GM21423 (cell line): ENCODE data around the gene FILIP1L.

Source experiments
- ATAC-seq: cut with Tn5 transposase; IDR thresholded peaks from one replicate; pipeline ENCODE4 v1.9.1; 2021; ENCODE audit warnings: mild to moderate bottlenecking, moderate library complexity; ENCODE audit not compliant: unreplicated experiment

FILIP1L gene

GRCh38 chr3:100125161-100125938, 11.0 kb upstream of the FILIP1L start:
- ATAC-seq, result no peak

GRCh38 chr3:100124201-100124761, 10.0 kb upstream of the FILIP1L start:
- ATAC-seq, result no peak

GRCh38 chr3:100123112-100123511, 8.8 kb upstream of the FILIP1L start:
- ATAC-seq, result no peak

GRCh38 chr3:100122321-100122720, 8.0 kb upstream of the FILIP1L start:
- ATAC-seq, result no peak

- no peak for ATAC-seq
Measured at GRCh38 chr3:100120693-100121092, 6.4 kb upstream of the FILIP1L start.

- ATAC-seq, result no peak
Measured at GRCh38 chr3:100120012-100120411, 5.7 kb upstream of the FILIP1L start.

GRCh38 chr3:100117093-100117492, 2.8 kb upstream of the FILIP1L start:
- no peak for ATAC-seq

- ATAC-seq, result no peak
Measured at GRCh38 chr3:100113723-100114412, 433 bp downstream of the FILIP1L start.

- no peak for ATAC-seq
Measured at GRCh38 chr3:100111728-100112127, 2.6 kb downstream of the FILIP1L start.

- ATAC-seq, result no peak
Measured at GRCh38 chr3:100110162-100110561, 4.1 kb downstream of the FILIP1L start.

- ATAC-seq, result no peak
Measured at GRCh38 chr3:100108464-100109079, 5.7 kb downstream of the FILIP1L start.

- ATAC-seq, result no peak
Measured at GRCh38 chr3:100107221-100107814, 7.0 kb downstream of the FILIP1L start.

GRCh38 chr3:100106531-100107141, 7.7 kb downstream of the FILIP1L start:
- no peak for ATAC-seq

- ATAC-seq, result no peak
Measured at GRCh38 chr3:100106094-100106493, 8.2 kb downstream of the FILIP1L start.

GRCh38 chr3:100105501-100105900, 8.8 kb downstream of the FILIP1L start:
- peak; percentile 32 for ATAC-seq

- no peak for ATAC-seq
Measured at GRCh38 chr3:100104817-100105413, 9.4 kb downstream of the FILIP1L start.

GRCh38 chr3:100104442-100104798, 9.9 kb downstream of the FILIP1L start:
- ATAC-seq, result peak; percentile 34

- peak; percentile 84 for ATAC-seq
Measured at GRCh38 chr3:100103558-100104441, 10.5 kb downstream of the FILIP1L start.

- no peak for ATAC-seq
Measured at GRCh38 chr3:100102757-100103156, 11.5 kb downstream of the FILIP1L start.
